K562 (cell line): Measurements from ENCODE around the gene RNF175. TPM values are rescaled to one million over a fixed set of nuclear protein-coding genes. Genes with fewer than 3 reads are reported as not detected.

Experiments used
- ATAC-seq: fragments of 200-7000 bp; cut with Tn5 transposase; 3 replicates; pipeline ENCODE4 v1.9.1; 2020; ENCODE audit warnings: moderate library complexity
- BruUV-seq: library from RNA; stranded (reverse); fragments of 400-500 nt; replicated peaks from 2 replicates; lab custom pipeline; 2021; lab: Mats Ljungman, UMichigan
- CTCF ChIA-PET: fragments of 300-600 bp; formaldehyde crosslinking; extraction: SDS; loops from one replicate; lab custom pipeline; 2021; ENCODE audit warnings: low intra/inter-chr PET ratio; lab: Yijun Ruan, JAX
- POLR2A ChIA-PET: fragments of 300-600, 350-650 bp; sonication (Branson Sonifier 250); formaldehyde crosslinking; extraction: SDS; loops from one replicate; lab custom pipeline; 2021; ENCODE audit warnings: antibody characterized with exemption, inconsistent platforms; lab: Yijun Ruan, JAX
- DNase-seq, 4 experiments: peaks; one replicate each; pipeline versions ENCODE4 v3.0.0 to v3.0.0-alpha.2; 2011 to 2018; ENCODE audit warnings: low spot score in 3 of 4, mixed read lengths in 3 of 4; ENCODE audit errors: extremely low read depth in 1 of 4
- FAIRE-seq: peaks from 2 replicates; lab custom pipeline; 2011; peaks lifted over from hg19 to GRCh38; lab: Jason Lieb, UNC
- H2AFZ ChIP-seq: 2 replicates; pipeline ENCODE4 v1.6.0; 2011; ENCODE audit warnings: low read depth, low read length, control low read depth, inconsistent platforms
- H3K27ac ChIP-seq: fragments of 200-600 bp; 3 replicates; pipeline ENCODE4 v1.8.0; 2011; ENCODE audit warnings: low read depth, mild to moderate bottlenecking, control low read depth, inconsistent platforms, low read length, moderate library complexity, mixed read lengths; ENCODE audit errors: extremely low read depth
- H3K27me3 ChIP-seq, 2 experiments: fragments of 300-600 bp in 1 of 2; 2 replicates in 1 of 2; 3 replicates in 1 of 2; pipeline versions ENCODE4 v1.6.0 to v1.8.0; 2011; ENCODE audit warnings: inconsistent platforms in 2 of 2, low read length in 2 of 2, mild to moderate bottlenecking in 1 of 2, mixed read lengths in 1 of 2, moderate library complexity in 1 of 2; ENCODE audit not compliant: control insufficient read depth in 2 of 2, insufficient read depth in 2 of 2
- H3K36me3 ChIP-seq: fragments of 300-600 bp; 3 replicates; pipeline ENCODE4 v1.8.0; 2011; ENCODE audit warnings: mild to moderate bottlenecking, low read length, inconsistent platforms; ENCODE audit not compliant: control insufficient read depth, insufficient read depth
- H3K4me1 ChIP-seq, 2 experiments: fragments of 200-600 bp in 1 of 2; replicated peaks in 1 of 2; 2 replicates in 1 of 2; 3 replicates in 1 of 2; pipeline versions ENCODE4 v1.5.1 to v1.8.0; 2011; ENCODE audit warnings: inconsistent platforms in 2 of 2, low read length in 2 of 2, mild to moderate bottlenecking in 1 of 2, mixed read lengths in 1 of 2, moderate library complexity in 1 of 2; ENCODE audit not compliant: control insufficient read depth in 2 of 2, insufficient read depth in 2 of 2
- H3K4me2 ChIP-seq: 2 replicates; pipeline ENCODE4 v1.6.1; 2011; ENCODE audit warnings: low read length, control low read depth, inconsistent platforms, mixed read lengths; ENCODE audit not compliant: insufficient read depth
- H3K4me3 ChIP-seq: fragments of 200-600 bp; sonication (generic), shearing (Covaris generic); 2 replicates; pipeline ENCODE4 v1.5.1; 2016; ENCODE audit warnings: control low read depth, inconsistent platforms
- H3K79me2 ChIP-seq: fragments of 200-600 bp; 3 replicates; pipeline ENCODE4 v1.8.0; 2011; ENCODE audit warnings: low read length, inconsistent platforms; ENCODE audit not compliant: control insufficient read depth, insufficient read depth
- H3K9ac ChIP-seq, 2 experiments: 2 replicates each; pipeline versions ENCODE4 v1.6.0 to v1.6.1; 2011; ENCODE audit warnings: low read depth in 2 of 2, low read length in 2 of 2, control low read depth in 1 of 2, inconsistent platforms in 1 of 2, mild to moderate bottlenecking in 1 of 2, mixed read lengths in 1 of 2; ENCODE audit not compliant: insufficient read depth in 1 of 2
- H3K9me1 ChIP-seq: one replicate; pipeline ENCODE4 v1.6.0; 2011; ENCODE audit warnings: inconsistent platforms, mild to moderate bottlenecking, low read length, moderate library complexity; ENCODE audit not compliant: control insufficient read depth, insufficient read depth
- H3K9me3 ChIP-seq: replicated peaks from 2 replicates; pipeline ENCODE4 v1.5.1; 2011; ENCODE audit warnings: low read depth, low read length, inconsistent platforms; ENCODE audit not compliant: control insufficient read depth, insufficient read depth
- H4K20me1 ChIP-seq: replicated peaks from 2 replicates; pipeline ENCODE4 v1.6.1; 2011; ENCODE audit warnings: low read length, inconsistent platforms, mixed read lengths; ENCODE audit not compliant: control insufficient read depth, insufficient read depth
- DMBX1 ChIP-seq: fragments of 250-450 bp; sonication (Bioruptor Pico); IDR thresholded peaks from 2 replicates; pipeline ENCODE4 v1.8.0; 2022; ENCODE audit warnings: inconsistent platforms, mild to moderate bottlenecking, moderate library complexity, borderline replicate concordance
- EZH2 ChIP-seq: IDR thresholded peaks from 2 replicates; pipeline ENCODE4 v1.6.1; 2012; ENCODE audit warnings: low read depth, mild to moderate bottlenecking, inconsistent platforms, low read length, borderline replicate concordance
- FOXM1 ChIP-seq, 2 experiments: fragments of 450-650 bp in 1 of 2; sonication (generic) in 1 of 2; formaldehyde crosslinking in 1 of 2; IDR thresholded peaks; 2 replicates each; pipeline versions ENCODE4 v1.6.1 to v1.9.0; 2017 to 2022; ENCODE audit warnings: low read depth in 2 of 2, mild to moderate bottlenecking in 2 of 2, missing genetic modification reagents in 1 of 2, moderate library complexity in 1 of 2
- HCFC1 ChIP-seq: IDR thresholded peaks from 2 replicates; pipeline ENCODE4 v1.6.1; 2012; ENCODE audit warnings: low read depth, low read length, improper control_type of control experiment
- HSF4 ChIP-seq: fragments of 250-450 bp; sonication (Bioruptor Pico); IDR thresholded peaks from 2 replicates; pipeline ENCODE4 v2.1.2; 2022; ENCODE audit warnings: mild to moderate bottlenecking, moderate library complexity, borderline replicate concordance
- MXI1 ChIP-seq: IDR thresholded peaks from 2 replicates; pipeline ENCODE4 v1.6.1; 2011; ENCODE audit warnings: low read depth, mild to moderate bottlenecking, improper control_type of control experiment, low read length
- NFIC ChIP-seq: fragments of 450-650 bp; IDR thresholded peaks from 2 replicates; pipeline ENCODE4 v1.6.1; 2017; ENCODE audit warnings: mild to moderate bottlenecking, inconsistent platforms
- PCBP1 ChIP-seq: fragments of 200-400 bp; formaldehyde crosslinking; IDR thresholded peaks from 2 replicates; pipeline ENCODE4 v1.6.1; 2018; ENCODE audit warnings: mild to moderate bottlenecking, low read depth, low read length; ENCODE audit not compliant: poor library complexity, severe bottlenecking
- RFX7 ChIP-seq: fragments of 250-450 bp; sonication (Bioruptor Pico); IDR thresholded peaks from 2 replicates; pipeline ENCODE4 v1.5.1; 2021; ENCODE audit warnings: mild to moderate bottlenecking
- SETDB1 ChIP-seq: IDR thresholded peaks from one replicate; pipeline ENCODE4 v1.6.1; 2012; ENCODE audit warnings: low read length, control low read depth, inconsistent platforms
- SMAD3 ChIP-seq: fragments of 450-650 bp; formaldehyde crosslinking; conservative IDR thresholded peaks from 2 replicates; pipeline ENCODE4 v1.4.0; 2020; ENCODE audit warnings: mild to moderate bottlenecking
- TEAD4 ChIP-seq, 2 experiments: sonication (generic) in 1 of 2; formaldehyde crosslinking in 1 of 2; IDR thresholded peaks; 2 replicates each; pipeline versions ENCODE4 v1.6.1 to v1.8.0; 2012 to 2022; ENCODE audit warnings: borderline replicate concordance in 1 of 2, inconsistent platforms in 1 of 2, low read length in 1 of 2, mild to moderate bottlenecking in 1 of 2, missing genetic modification reagents in 1 of 2
- ZKSCAN8 ChIP-seq: fragments of 200-800 bp; sonication (Bioruptor generic); IDR thresholded peaks from 2 replicates; pipeline ENCODE4 v1.6.1; 2016; ENCODE audit warnings: missing genetic modification characterization, missing compliant biosample characterization
- WGBS: fragments of 100-300 bp; shearing (Covaris generic); methylation state at CpG from one replicate; pipeline ENCODE4 v1.1.6; 2016; ENCODE audit warnings: low coverage, mixed read lengths; ENCODE audit not compliant: insufficient coverage; ENCODE audit errors: missing lambda C conversion rate; 5-methylcytosine and 5-hydroxymethylcytosine counted together
- in situ Hi-C: fragments of 300-500 bp; cut with MboI; formaldehyde crosslinking; loops from 4 replicates; pipeline ENCODE4 v1.15.0; 2018; ENCODE audit warnings: inconsistent platforms, mixed read lengths
- intact Hi-C: fragments of 100-400 bp; cut with micrococcal nuclease; formaldehyde crosslinking; loops from 2 replicates; pipeline ENCODE4 v1.14.2; 2022
- polyA plus RNA-seq, 8 experiments: library from polyadenylated mRNA; depleted of rRNA in 4 of 8; stranded (reverse) in 5 of 8; unstranded in 3 of 8; fragments of >200 nt; fragmentation: Nextera tagmentation in 2 of 8; fragmentation: Illumina TruSeq in 1 of 8; extraction: Ambion mirVana in 2 of 8; extraction: Trizol in 1 of 8; gene quantifications; 2 replicates each; pipeline versions ENCODE4 v1.2.1 to v1.2.3, GENCODE V29; 2011 to 2014; ENCODE audit warnings: inconsistent platforms in 1 of 8, missing spikeins in 1 of 8
- total RNA-seq, 7 experiments: library from RNA; depleted of rRNA in 6 of 7; stranded (reverse); fragments of >200 nt in 6 of 7; fragmentation: Illumina TruSeq in 2 of 7; extraction: Trizol in 2 of 7; gene quantifications; 2 replicates each; pipeline versions ENCODE4 v1.2.1 to v1.2.3, GENCODE V29; 2011 to 2021; ENCODE audit warnings: low replicate concordance in 1 of 7
- TF ChIP-seq, protein P1 (sequence below): sonication (generic); formaldehyde crosslinking; IDR thresholded peaks from 2 replicates; pipeline ENCODE4 v1.9.0; 2022; ENCODE audit warnings: mild to moderate bottlenecking, missing genetic modification reagents
- TF ChIP-seq, protein P2 (sequence below): sonication (generic); IDR thresholded peaks from 2 replicates; pipeline ENCODE4 v1.6.1; 2016

RNF175 gene
- total and polyA plus RNA-seq, 9 of the 15 experiments (the other 6 are each of a cell fraction or from before 2014, with no cell fraction given): not detected

DNA sequence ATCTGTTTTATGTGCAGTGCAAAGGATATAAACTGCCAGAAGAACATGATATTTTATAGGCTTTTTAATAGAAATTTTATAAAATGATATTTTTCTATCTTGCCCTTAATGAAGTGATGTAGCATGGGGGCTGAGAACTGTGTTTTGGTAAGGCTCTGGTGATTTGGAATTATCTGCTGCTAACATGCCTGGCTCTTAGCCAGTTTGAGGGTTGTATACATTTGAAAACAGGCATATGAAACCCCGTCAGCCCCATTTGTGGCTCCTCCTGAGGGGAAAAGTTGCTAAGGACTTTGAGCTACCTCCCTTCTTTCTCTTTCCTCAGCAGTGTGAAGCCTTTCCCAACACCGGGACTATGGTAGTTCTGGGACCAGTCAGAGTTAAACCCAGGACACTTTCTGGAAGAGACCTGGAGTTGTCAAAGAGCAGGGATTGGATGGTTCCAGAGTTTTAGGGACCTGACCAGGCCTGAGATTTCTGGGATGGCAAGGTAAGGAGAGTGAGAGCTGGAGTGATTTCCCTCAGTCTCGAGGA is 24.4 kb upstream of the RNF175 start:
- intact Hi-C loops: loop anchor here (10.0 kb wide), 1 partner anchor 531 kb away; no protein-coding TSS in a partner anchor
- no peaks in the 10 kb centered on the region for H3K36me3 ChIP-seq
- no peak for DNase-seq
- in situ Hi-C loops: no loop called here
- H4K20me1 ChIP-seq: no peaks in the 10 kb centered on the region
- H3K4me1 ChIP-seq: peaks cover 3 to 16% of the 10 kb centered on the region in 2 experiments; a peak in 4 of 5 replicates
- H3K4me3 ChIP-seq: no peak overlapping the region
- POLR2A ChIA-PET: interaction anchor here (0.5 kb wide), 1 partner anchor 123 kb away, joined by 3 read pairs; no protein-coding TSS in a partner anchor
- H3K4me2 ChIP-seq: no peak overlapping the region
- no peak for ATAC-seq
- no peaks in the 10 kb centered on the region for H3K9me1 ChIP-seq
- H3K9ac ChIP-seq: no peak overlapping the region
- no peak for FAIRE-seq
- CTCF ChIA-PET: no interaction called here
- TF ChIP-seq FOXM1 (IDR thresholded peaks at IDR 0.05; ENCODE audit: low read depth): 0 out of 2 replicates have a peak, but pooled peaks have one; percentile 25
- no peak for TF ChIP-seq FOXM1 (CRISPR knock-in tag; IDR thresholded peaks at IDR 0.05; ENCODE audit: low read depth)
- peak; percentile 32; the same call in 1 of the 2 replicates for TF ChIP-seq NFIC
- TF ChIP-seq, protein P1, sequence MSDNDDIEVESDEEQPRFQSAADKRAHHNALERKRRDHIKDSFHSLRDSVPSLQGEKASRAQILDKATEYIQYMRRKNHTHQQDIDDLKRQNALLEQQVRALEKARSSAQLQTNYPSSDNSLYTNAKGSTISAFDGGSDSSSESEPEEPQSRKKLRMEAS (CRISPR knock-in tag): no peak
- H3K9me3 ChIP-seq: no peaks in the 10 kb centered on the region
- no TSS peak for BruUV-seq
- no peak overlapping the region for H3K27ac ChIP-seq
- H3K27me3 ChIP-seq: peaks cover 25 to 31% of the 10 kb centered on the region in 2 experiments; a peak in 4 of 5 replicates
- WGBS: 2% methylated on average over 3 of the region's 3 CpGs
- H3K79me2 ChIP-seq: no peaks in the 10 kb centered on the region
- H2AFZ ChIP-seq: no peak overlapping the region

DNA sequence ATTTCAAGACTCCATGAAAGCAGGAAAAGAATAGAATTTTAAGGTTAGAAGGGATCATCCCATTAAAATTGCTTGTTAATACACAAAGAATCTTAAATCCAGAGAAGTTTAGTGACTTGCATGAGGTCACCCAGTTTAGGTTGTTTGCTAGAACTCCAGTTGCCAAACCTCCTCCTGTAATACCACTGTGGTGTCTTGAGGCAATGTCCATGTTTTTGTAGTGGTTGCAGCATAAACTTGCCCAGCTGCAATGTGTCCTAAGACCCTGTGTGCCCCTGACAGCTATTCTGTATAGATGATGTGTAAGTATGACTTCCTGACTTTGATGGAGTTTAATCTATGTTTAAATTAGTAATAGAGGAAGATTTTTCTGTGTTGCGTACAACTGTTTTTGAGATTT is 22.8 kb upstream of the RNF175 start:
- ChIA-PET CTCF (no interaction called here), POLR2A (no interaction called here)
- whole genome bisulfite sequencing: 60% methylated on average over 1 of the region's 1 CpG
- Histone ChIP-seq H3K4me3 (no peak overlapping the region), H3K4me1 (peaks cover 3 to 4% of the 10 kb centered on the region in 2 experiments; a peak in 4 of 5 replicates), H3K4me2 (no peak overlapping the region), H3K9ac (no peak overlapping the region), H4K20me1 (no peaks in the 10 kb centered on the region), H3K36me3 (no peaks in the 10 kb centered on the region), H2AFZ (no peak overlapping the region), H3K27ac (no peak overlapping the region), H3K9me3 (peaks cover 5% of the 10 kb centered on the region), H3K9me1 (no peaks in the 10 kb centered on the region), H3K27me3 (peaks cover 9 to 14% of the 10 kb centered on the region in 2 experiments; a peak in 3 of 5 replicates), H3K79me2 (no peaks in the 10 kb centered on the region)
- FAIRE-seq (no peak), DNase-seq (no peak), ATAC-seq (no peak)
- intact Hi-C loops (loop anchor here (10.0 kb wide), 1 partner anchor 532 kb away; no protein-coding TSS in a partner anchor), in situ Hi-C loops (no loop called here)
- BruUV-seq: no TSS peak
- TF ChIP-seq PCBP1: no peak
- TF ChIP-seq HSF4: no peak
- TF ChIP-seq, protein P2, sequence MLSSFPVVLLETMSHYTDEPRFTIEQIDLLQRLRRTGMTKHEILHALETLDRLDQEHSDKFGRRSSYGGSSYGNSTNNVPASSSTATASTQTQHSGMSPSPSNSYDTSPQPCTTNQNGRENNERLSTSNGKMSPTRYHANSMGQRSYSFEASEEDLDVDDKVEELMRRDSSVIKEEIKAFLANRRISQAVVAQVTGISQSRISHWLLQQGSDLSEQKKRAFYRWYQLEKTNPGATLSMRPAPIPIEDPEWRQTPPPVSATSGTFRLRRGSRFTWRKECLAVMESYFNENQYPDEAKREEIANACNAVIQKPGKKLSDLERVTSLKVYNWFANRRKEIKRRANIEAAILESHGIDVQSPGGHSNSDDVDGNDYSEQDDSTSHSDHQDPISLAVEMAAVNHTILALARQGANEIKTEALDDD: no peak
- TF ChIP-seq EZH2: no peak
- TF ChIP-seq MXI1: no peak
- no peak for TF ChIP-seq HCFC1
- no peak for TF ChIP-seq RFX7 (CRISPR knock-in tag)
- TF ChIP-seq TEAD4 (IDR thresholded peaks at IDR 0.05; ENCODE audit: low read length): no peak
- no peak for TF ChIP-seq TEAD4 (CRISPR knock-in tag; IDR thresholded peaks at IDR 0.05; ENCODE audit: borderline replicate concordance)
- TF ChIP-seq ZKSCAN8 (CRISPR knock-in tag): no peak
- no peak for TF ChIP-seq DMBX1
- no peak for TF ChIP-seq SMAD3
- TF ChIP-seq SETDB1: no peak
